Neural cell (in vitro differentiated cells): ENCODE results near the gene DEGS2. TPM values are rescaled to one million over a fixed set of nuclear protein-coding genes. Genes with fewer than 3 reads are reported as not detected.

Experiments used
- H2AFZ ChIP-seq: fragments of 200-600, 300-800 bp; sonication (generic), shearing (Covaris generic); 2 replicates; pipeline ENCODE4 v1.6.0; 2014; ENCODE audit warnings: low read depth, mild to moderate bottlenecking, antibody characterized with exemption, low read length, moderate library complexity
- H3F3A ChIP-seq: fragments of 200-600 bp; shearing (Covaris generic); 2 replicates; pipeline ENCODE4 v1.6.1; 2016; ENCODE audit warnings: mild to moderate bottlenecking, moderate library complexity, mixed read lengths, antibody characterized with exemption, low read length; ENCODE audit not compliant: insufficient read depth, poor library complexity, severe bottlenecking
- H3K27ac ChIP-seq: fragments of 200-600, 300-800 bp; sonication (generic), shearing (Covaris generic); 2 replicates; pipeline ENCODE4 v1.5.1; 2014; ENCODE audit warnings: mild to moderate bottlenecking, low read length, moderate library complexity
- H3K27me3 ChIP-seq: fragments of 300-800, 200-600 bp; sonication (generic), shearing (Covaris generic); 2 replicates; pipeline ENCODE4 v1.6.0; 2014; ENCODE audit warnings: mild to moderate bottlenecking, low read depth, low read length, moderate library complexity; ENCODE audit not compliant: insufficient read depth
- H3K36me3 ChIP-seq: fragments of 300-800, 200-600 bp; sonication (generic), shearing (Covaris generic); 2 replicates; pipeline ENCODE4 v1.5.1; 2014; ENCODE audit warnings: mild to moderate bottlenecking, antibody characterized with exemption, low read length, moderate library complexity; ENCODE audit not compliant: insufficient read depth
- H3K4me2 ChIP-seq: fragments of 300-800, 200-600 bp; sonication (generic), shearing (Covaris generic); 2 replicates; pipeline ENCODE4 v1.6.0; 2014; ENCODE audit warnings: mild to moderate bottlenecking, low read length
- H3K4me3 ChIP-seq: fragments of 300-800, 200-600 bp; sonication (generic), shearing (Covaris generic); 2 replicates; pipeline ENCODE4 v1.5.1; 2014; ENCODE audit warnings: mild to moderate bottlenecking, low read length, moderate library complexity
- H3K79me2 ChIP-seq: fragments of 200-600 bp; shearing (Covaris generic); replicated peaks from 2 replicates; pipeline ENCODE4 v1.6.0; 2014; ENCODE audit warnings: mild to moderate bottlenecking, low read length, moderate library complexity; ENCODE audit not compliant: insufficient read depth
- H3K9ac ChIP-seq: fragments of 300-800, 200-600 bp; sonication (generic), shearing (Covaris generic); 2 replicates; pipeline ENCODE4 v1.6.1; 2016; ENCODE audit warnings: mild to moderate bottlenecking, low read length, mixed read lengths
- H3K9me2 ChIP-seq: fragments of 200-600 bp; shearing (Covaris generic); 2 replicates; pipeline ENCODE4 v1.6.1; 2016; ENCODE audit warnings: mild to moderate bottlenecking, low read length, mixed read lengths; ENCODE audit not compliant: insufficient read depth
- H3K9me3 ChIP-seq: fragments of 200-600, 300-800 bp; sonication (generic), shearing (Covaris generic); 2 replicates; pipeline ENCODE4 v1.6.1; 2016; ENCODE audit warnings: mild to moderate bottlenecking, mixed run types, low read length, moderate library complexity, mixed read lengths
- H4K20me1 ChIP-seq: fragments of 200-600 bp; shearing (Covaris generic); 2 replicates; pipeline ENCODE4 v1.6.1; 2016; ENCODE audit warnings: mild to moderate bottlenecking, mixed run types; ENCODE audit not compliant: insufficient read depth
- EP300 ChIP-seq: fragments of 450-650 bp; conservative IDR thresholded peaks from 2 replicates; pipeline ENCODE4 v1.6.1; 2014; ENCODE audit warnings: antibody characterized with exemption, mild to moderate bottlenecking, moderate library complexity; ENCODE audit not compliant: poor library complexity, severe bottlenecking
- MXI1 ChIP-seq: fragments of 450-650 bp; conservative IDR thresholded peaks from 2 replicates; pipeline ENCODE4 v1.6.1; 2014; ENCODE audit warnings: antibody characterized with exemption, mild to moderate bottlenecking; ENCODE audit not compliant: poor library complexity, severe bottlenecking
- POLR2AphosphoS5 ChIP-seq: IDR thresholded peaks from 2 replicates; pipeline ENCODE4 v1.6.1; 2012
- RAD21 ChIP-seq: fragments of 450-650 bp; conservative IDR thresholded peaks from 2 replicates; pipeline ENCODE4 v1.6.1; 2014; ENCODE audit warnings: antibody characterized with exemption, mild to moderate bottlenecking, moderate library complexity
- SMC3 ChIP-seq: fragments of 450-650 bp; conservative IDR thresholded peaks from 2 replicates; pipeline ENCODE4 v1.6.1; 2014; ENCODE audit warnings: antibody characterized with exemption, mild to moderate bottlenecking, moderate library complexity; ENCODE audit not compliant: poor library complexity
- polyA plus RNA-seq: library from polyadenylated mRNA; depleted of rRNA; stranded (reverse); fragments of >200 nt; gene quantifications from 2 replicates; pipeline ENCODE4 v1.2.3, GENCODE V29; 2014
- TF ChIP-seq, protein P1 (sequence below): IDR thresholded peaks from 2 replicates; pipeline ENCODE4 v1.6.1; 2012; ENCODE audit warnings: borderline replicate concordance
- TF ChIP-seq, protein P2 (sequence below): fragments of 450-650 bp; IDR thresholded peaks from 2 replicates; pipeline ENCODE4 v1.5.1; 2014; ENCODE audit warnings: antibody characterized with exemption, mild to moderate bottlenecking, moderate library complexity; ENCODE audit not compliant: poor library complexity, severe bottlenecking

The DEGS2 gene
- polyA plus RNA-seq, 1 donor from 2014 or later = 0.37 TPM

DNA sequence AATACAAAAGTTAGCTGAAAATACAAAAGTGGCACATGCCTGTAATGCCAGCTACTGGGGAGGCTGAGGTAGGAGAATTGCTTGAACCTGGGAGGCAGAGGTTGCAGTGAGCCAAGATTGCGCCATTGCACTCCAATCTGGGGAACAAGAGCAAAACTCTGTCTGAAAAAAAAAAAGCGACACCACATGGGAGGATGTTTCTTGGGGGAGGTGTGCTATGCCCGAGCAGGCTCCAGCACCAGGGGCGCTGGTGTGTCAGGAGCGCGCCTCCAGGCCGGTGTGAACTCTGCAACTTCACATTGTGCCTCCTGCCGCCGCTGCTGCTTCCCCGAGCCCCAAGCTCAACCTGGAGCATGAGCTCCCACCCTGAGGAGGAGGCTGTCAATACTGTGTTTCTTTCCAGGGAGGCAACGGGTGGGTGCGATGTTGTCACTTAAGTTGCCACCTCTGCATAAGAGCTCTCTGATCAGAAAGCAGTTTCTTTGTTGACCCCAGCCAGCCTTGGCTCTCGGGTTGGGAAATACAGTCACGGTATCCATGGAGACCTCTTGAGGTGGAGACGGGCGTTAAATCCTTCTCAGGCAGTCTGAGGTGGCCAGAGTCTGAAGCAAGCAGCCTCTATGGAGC is 18.9 kb downstream of the DEGS2 start:
- Histone ChIP-seq H3K4me2 (no peak overlapping the region), H3K36me3 (no peaks in the 10 kb centered on the region), H3K9ac (no peak overlapping the region)

DNA sequence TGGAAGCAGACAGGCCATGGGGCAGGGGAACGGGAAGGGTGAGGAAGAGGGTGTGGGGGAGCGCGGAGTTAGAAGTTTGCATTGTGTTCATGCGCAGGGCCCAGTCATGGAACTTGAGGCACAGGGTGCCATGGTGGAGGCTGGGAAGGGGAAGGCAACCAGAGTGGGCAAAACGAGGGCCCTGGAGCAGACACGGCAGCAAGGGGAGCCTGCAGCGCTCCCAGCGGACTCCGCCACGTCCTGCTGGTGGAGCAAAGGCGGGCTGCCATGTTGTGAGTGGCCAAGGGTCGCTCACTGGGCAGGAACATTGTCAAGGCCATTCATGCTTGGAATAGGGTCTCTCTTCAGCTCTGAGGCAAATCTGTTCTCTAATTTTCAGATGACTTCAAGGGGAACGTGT is 20.5 kb downstream of the DEGS2 start:
- TF ChIP-seq POLR2AphosphoS5 (no peak), RAD21 (no peak), MXI1 (no peak), SMC3 (no peak)
- TF ChIP-seq, protein P1, sequence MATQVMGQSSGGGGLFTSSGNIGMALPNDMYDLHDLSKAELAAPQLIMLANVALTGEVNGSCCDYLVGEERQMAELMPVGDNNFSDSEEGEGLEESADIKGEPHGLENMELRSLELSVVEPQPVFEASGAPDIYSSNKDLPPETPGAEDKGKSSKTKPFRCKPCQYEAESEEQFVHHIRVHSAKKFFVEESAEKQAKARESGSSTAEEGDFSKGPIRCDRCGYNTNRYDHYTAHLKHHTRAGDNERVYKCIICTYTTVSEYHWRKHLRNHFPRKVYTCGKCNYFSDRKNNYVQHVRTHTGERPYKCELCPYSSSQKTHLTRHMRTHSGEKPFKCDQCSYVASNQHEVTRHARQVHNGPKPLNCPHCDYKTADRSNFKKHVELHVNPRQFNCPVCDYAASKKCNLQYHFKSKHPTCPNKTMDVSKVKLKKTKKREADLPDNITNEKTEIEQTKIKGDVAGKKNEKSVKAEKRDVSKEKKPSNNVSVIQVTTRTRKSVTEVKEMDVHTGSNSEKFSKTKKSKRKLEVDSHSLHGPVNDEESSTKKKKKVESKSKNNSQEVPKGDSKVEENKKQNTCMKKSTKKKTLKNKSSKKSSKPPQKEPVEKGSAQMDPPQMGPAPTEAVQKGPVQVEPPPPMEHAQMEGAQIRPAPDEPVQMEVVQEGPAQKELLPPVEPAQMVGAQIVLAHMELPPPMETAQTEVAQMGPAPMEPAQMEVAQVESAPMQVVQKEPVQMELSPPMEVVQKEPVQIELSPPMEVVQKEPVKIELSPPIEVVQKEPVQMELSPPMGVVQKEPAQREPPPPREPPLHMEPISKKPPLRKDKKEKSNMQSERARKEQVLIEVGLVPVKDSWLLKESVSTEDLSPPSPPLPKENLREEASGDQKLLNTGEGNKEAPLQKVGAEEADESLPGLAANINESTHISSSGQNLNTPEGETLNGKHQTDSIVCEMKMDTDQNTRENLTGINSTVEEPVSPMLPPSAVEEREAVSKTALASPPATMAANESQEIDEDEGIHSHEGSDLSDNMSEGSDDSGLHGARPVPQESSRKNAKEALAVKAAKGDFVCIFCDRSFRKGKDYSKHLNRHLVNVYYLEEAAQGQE = no peak
- TF ChIP-seq, protein P2, sequence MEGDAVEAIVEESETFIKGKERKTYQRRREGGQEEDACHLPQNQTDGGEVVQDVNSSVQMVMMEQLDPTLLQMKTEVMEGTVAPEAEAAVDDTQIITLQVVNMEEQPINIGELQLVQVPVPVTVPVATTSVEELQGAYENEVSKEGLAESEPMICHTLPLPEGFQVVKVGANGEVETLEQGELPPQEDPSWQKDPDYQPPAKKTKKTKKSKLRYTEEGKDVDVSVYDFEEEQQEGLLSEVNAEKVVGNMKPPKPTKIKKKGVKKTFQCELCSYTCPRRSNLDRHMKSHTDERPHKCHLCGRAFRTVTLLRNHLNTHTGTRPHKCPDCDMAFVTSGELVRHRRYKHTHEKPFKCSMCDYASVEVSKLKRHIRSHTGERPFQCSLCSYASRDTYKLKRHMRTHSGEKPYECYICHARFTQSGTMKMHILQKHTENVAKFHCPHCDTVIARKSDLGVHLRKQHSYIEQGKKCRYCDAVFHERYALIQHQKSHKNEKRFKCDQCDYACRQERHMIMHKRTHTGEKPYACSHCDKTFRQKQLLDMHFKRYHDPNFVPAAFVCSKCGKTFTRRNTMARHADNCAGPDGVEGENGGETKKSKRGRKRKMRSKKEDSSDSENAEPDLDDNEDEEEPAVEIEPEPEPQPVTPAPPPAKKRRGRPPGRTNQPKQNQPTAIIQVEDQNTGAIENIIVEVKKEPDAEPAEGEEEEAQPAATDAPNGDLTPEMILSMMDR = no peak
- Histone ChIP-seq H3K9me3 (no peaks in the 10 kb centered on the region), H3K9ac (no peak overlapping the region), H4K20me1 (no peaks in the 10 kb centered on the region), H2AFZ (no peak overlapping the region), H3K4me2 (no peak overlapping the region), H3K9me2 (no peaks in the 10 kb centered on the region), H3K79me2 (no peaks in the 10 kb centered on the region), H3K27me3 (no peaks in the 10 kb centered on the region), H3K36me3 (no peaks in the 10 kb centered on the region), H3F3A (no peaks in the 10 kb centered on the region), H3K4me3 (no peak overlapping the region), H3K27ac (no peak overlapping the region)

More for the DNA sequence above, 18.9 kb downstream of the DEGS2 start:
- Histone ChIP-seq H3K9me2 (no peaks in the 10 kb centered on the region), H3F3A (no peaks in the 10 kb centered on the region), H3K27me3 (no peaks in the 10 kb centered on the region), H3K79me2 (no peaks in the 10 kb centered on the region), H3K4me3 (no peak overlapping the region), H4K20me1 (no peaks in the 10 kb centered on the region), H3K27ac (no peak overlapping the region), H3K9me3 (no peaks in the 10 kb centered on the region), H2AFZ (no peak overlapping the region)
- no peak for TF ChIP-seq EP300
- TF ChIP-seq, protein P2 = peak; percentile 43
